Activated CD4-positive, CD25-positive, alpha-beta regulatory T cell treated with anti-CD3 and anti-CD28 coated beads, Interleukin-2, amount 50 U/mL, for 16 hours (primary cell): ENCODE results near the gene RXFP1.

Source experiments
- DNase-seq: peaks from one replicate; pipeline ENCODE4 v3.0.0-alpha.2; 2020; ENCODE audit warnings: low read depth, low spot score

The RXFP1 gene

DNA sequence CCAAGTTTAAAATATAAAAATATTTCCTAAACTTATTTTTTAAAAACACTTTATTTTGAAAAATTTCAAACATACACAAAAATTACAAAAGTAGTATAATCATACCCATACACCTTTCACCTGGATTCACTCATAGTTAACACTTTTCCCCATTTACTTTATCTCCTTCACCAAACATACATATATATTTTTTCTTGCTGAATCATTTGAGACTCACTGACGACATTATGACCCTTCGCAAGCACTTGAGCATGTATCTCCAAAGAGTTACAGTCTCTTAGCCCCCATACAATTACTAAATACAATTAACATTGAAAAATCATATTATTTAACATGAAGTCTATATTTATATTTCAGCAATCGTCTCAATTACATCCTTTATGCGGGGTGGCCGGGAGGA lies 19.8 kb downstream of the RXFP1 start:
- DNase-seq: no peak

DNA sequence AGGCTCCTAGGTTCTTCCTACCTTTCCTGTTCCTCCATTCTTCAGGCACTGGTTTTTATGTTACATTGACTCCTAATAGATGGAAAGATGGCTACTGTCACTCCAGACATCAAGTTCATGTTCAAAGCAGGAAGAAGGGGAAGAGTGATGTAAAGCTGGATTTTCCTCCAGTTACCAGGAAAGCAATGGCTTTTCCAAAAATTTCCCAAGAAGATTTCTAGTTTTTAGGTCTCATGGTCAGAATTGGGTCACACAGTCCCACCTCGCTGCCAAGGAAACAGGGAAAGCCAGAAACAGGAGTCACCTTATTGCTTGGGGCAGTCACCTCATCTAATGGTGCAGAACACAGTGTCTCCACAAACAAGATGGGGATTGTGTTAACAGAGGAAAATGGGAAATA lies 21.5 kb downstream of the RXFP1 start:
- no peak for DNase-seq

GRCh38 chr4:158544141-158544540 lies 22.5 kb downstream of the RXFP1 start:
- no peak for DNase-seq

GRCh38 chr4:158553364-158553763 lies 31.7 kb downstream of the RXFP1 start:
- no peak for DNase-seq

DNA sequence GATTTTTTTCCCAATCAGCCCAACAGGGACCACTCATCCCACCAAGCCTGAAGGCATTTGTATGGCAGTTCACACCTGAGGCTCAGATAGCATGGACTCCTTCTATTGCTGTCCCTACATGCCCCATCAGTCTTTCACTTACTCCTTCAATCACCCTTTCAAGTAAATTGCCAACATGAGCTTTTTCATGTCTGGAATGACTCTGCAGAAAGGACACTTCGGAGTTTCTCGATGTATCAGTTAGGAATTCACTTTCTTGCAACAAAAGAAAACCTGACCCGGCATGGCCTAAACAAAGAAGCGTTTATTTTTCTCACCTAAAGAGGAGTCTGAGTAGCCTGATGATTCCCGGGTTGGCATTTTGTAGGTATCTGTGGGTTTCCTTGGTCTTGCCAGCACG lies 38.6 kb downstream of the RXFP1 start:
- DNase-seq: no peak

- DNase-seq: no peak
Observed at GRCh38 chr4:158566860-158567259, 45.2 kb downstream of the RXFP1 start.

DNA sequence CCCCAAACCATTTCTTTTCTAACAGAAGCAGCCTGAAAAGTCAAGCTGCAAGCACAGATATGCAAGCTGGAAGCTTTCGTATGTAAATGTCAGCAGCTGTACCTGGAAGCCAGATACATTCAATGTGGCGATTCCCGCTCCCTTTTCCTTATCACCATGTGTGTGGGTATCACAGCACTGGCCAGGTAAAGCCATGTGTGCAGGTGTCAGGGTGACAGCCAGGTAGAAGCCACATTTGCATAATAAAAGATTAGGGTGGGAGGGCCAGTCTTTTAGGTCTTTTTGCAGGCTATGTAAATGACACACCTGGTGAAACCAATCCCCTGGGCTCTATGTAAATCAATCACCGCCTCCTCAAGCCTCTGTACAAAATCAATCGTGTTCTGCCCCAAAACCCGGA lies 50.1 kb downstream of the RXFP1 start:
- DNase-seq: no peak

GRCh38 chr4:158572608-158573007 lies 50.9 kb downstream of the RXFP1 start:
- no peak for DNase-seq

- DNase-seq: no peak
Observed at GRCh38 chr4:158578476-158578875, 56.8 kb downstream of the RXFP1 start.

- no peak for DNase-seq
Observed at GRCh38 chr4:158580064-158580463, 58.4 kb downstream of the RXFP1 start.

- no peak for DNase-seq
Observed at GRCh38 chr4:158581161-158581560, 59.5 kb downstream of the RXFP1 start.

DNA sequence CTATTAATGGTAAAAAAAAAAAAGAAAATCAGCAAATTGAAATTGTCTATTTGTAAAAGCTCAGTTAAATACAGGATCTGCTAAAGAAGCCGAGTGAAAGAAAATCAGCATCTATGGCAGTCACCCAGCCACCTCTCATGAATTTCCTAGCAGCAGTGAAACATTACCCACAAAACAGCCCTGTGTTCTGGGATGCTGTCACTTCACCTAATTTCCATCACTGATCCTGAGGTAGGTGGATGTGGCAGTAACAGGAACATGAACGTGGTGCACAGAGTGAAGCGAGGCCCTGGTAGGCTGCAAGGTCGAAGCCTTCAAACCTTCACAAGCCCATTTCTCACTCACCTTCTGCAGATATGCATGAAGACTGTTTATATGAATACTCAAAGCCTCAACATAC lies 65.2 kb downstream of the RXFP1 start:
- no peak for DNase-seq

GRCh38 chr4:158588285-158588684 lies 66.6 kb downstream of the RXFP1 start:
- DNase-seq: no peak

- no peak for DNase-seq
Observed at GRCh38 chr4:158588777-158589176, 67.1 kb downstream of the RXFP1 start.

DNA sequence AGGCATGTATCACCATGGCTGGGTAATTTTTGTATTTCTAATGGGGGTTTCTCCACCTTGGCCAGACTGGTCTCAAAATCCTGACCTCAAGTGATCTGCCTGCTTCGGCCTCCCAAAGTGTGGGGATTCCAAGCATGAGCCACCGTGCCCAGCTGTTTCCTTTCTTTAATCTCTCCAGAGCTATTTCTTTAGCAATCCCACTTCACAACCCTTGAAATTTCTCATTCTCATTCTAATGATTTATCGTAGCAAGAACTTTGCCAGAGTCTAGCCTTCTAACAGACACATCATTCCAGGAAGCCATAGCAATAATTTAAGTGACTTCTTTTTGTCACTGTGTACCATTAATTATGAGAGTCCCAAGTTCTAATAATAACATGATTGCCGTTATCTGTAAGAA lies 68.6 kb downstream of the RXFP1 start:
- no peak for DNase-seq

DNA sequence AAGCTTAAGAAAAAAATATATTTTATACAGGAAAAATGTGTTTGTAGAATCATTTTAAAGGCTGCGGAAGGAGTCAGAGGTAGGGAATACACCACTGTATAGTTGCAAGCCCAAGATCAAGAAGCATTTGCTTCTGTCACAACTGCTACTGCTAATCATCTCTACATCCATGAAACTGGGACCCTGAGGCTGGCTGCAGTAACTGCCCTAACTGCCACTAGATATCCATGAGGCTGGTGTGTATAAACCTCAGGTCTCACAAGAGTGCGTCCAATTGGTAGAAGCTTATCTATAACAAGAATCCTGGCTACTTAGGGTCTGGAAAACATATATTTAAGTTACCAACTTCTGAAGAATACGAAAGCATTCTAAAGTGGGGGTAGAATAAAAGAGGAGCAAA lies 69.1 kb downstream of the RXFP1 start:
- no peak for DNase-seq

- no peak for DNase-seq
Observed at GRCh38 chr4:158597879-158598596, 76.4 kb downstream of the RXFP1 start.

- DNase-seq: no peak
Observed at GRCh38 chr4:158599150-158599549, 77.5 kb downstream of the RXFP1 start.

- DNase-seq: no peak
Observed at GRCh38 chr4:158599765-158600498, 78.2 kb downstream of the RXFP1 start.

- DNase-seq: no peak
Observed at GRCh38 chr4:158604369-158604768, 82.7 kb downstream of the RXFP1 start.

GRCh38 chr4:158605393-158605792 lies 83.7 kb downstream of the RXFP1 start:
- no peak for DNase-seq

DNA sequence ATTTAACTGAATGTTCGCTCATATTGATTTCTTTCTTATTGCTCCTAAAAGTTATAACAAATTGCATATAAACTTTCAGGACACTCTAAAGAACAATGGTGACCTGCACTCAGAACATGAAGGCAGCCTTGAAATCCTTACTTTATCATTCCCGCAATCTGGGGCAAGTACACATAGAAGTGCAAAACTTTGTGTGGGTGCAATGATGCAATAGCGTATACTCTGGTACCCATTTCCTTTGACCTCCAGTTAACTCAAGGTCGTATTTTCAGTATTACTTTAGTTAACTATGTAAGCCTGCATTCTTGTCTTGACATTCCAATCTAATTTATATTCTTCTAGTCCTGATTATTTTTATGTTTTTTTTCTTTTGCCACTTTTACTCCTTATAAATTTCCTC lies 85.3 kb downstream of the RXFP1 start:
- no peak for DNase-seq

DNA sequence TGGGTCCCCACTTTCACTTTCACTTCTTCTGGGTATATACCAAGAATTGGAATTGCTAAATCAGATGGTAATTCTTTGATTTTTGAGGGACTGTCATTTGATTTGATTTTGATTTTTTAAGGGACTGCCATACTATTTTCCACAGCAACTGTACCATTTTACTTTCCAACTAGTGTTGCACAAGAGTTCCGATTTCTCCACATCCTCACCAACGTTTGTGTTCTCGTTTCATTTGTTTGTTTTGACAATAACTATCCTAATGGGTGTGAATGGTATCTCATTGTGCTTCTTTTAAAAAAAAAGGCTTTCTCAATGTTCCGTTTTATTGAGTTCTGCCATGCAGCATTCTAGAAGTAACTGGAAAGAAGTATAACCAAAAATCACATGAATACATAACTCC lies 87.4 kb downstream of the RXFP1 start:
- no peak for DNase-seq
